Measurements from ENCODE around the gene ABHD2. TPM values are rescaled to one million over a fixed set of nuclear protein-coding genes. Genes with fewer than 3 reads are reported as not detected.
"Not testable (repeated sequence)": the region's sequence is repeated elsewhere in the genome, so short reads cannot be mapped to it uniquely, and the experiment has no call there.

The ABHD2 gene
- total RNA-seq, 1 donor = 115 TPM

DNA sequence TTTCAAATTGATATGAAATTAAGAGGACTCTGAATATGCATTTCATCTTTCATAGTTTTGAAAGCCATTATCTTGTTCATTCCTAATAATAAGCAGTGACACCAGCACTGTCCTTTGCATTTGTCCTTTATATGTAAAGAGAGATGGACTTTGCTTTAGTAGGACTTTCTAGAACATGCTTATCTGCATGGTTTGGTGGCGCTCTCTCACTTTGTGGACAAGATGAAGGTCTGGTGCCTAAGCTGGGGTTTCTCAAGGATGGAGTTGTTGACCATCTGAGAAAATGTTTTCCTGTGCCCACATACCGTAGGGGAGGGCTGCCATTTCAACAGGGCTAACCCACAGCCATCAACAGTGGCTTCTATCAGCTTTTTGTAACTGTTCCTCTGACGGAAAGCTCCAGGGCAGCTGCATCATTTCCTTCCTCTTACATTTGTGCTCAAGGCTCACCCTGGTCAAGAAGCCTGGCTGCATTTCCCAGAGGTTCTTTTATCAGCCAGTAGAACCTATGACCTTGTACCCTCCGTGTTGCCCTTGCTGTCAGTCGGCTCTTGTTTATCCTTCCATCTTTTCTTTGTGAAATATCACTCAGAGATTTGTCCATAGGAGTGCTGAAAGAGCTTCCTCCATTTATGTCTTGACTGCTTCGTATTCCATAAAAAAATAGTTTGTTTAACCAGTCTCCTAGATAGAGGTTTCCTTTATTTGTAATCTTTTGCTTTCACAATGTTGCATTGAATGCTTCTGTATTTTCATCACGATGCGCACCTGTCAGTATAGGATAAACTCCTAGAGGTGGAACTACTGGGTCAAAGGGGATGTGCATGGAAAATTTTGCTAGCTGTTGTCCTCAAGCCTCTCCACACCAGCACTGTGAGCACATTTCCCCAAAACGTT is 44.6 kb downstream of the ABHD2 start:
- Histone ChIP-seq H3K27ac (ENCODE audit: low read depth, low read length) (no peak overlapping the region), H3K27me3 (ENCODE audit: insufficient read depth, low read length) (no peaks in the 10 kb centered on the region), H3K4me2 (ENCODE audit: insufficient read depth, low read length) (no peak overlapping the region), H3K4me1 (ENCODE audit: insufficient read depth, low read length) (peaks cover 11% of the 10 kb centered on the region), H2AFZ (ENCODE audit: low read length) (no peak overlapping the region), H3K9me3 (ENCODE audit: low read depth, low read length) (no peaks in the 10 kb centered on the region), H3K4me3 (ENCODE audit: insufficient read depth, low read length) (no peak overlapping the region), H3K36me3 (ENCODE audit: insufficient read depth, low read length) (peaks cover 30% of the 10 kb centered on the region), H3K79me2 (ENCODE audit: insufficient read depth, low read length) (peaks cover 40% of the 10 kb centered on the region), H4K20me1 (ENCODE audit: insufficient read depth, low read length) (no peaks in the 10 kb centered on the region)
- TF ChIP-seq, protein P1, sequence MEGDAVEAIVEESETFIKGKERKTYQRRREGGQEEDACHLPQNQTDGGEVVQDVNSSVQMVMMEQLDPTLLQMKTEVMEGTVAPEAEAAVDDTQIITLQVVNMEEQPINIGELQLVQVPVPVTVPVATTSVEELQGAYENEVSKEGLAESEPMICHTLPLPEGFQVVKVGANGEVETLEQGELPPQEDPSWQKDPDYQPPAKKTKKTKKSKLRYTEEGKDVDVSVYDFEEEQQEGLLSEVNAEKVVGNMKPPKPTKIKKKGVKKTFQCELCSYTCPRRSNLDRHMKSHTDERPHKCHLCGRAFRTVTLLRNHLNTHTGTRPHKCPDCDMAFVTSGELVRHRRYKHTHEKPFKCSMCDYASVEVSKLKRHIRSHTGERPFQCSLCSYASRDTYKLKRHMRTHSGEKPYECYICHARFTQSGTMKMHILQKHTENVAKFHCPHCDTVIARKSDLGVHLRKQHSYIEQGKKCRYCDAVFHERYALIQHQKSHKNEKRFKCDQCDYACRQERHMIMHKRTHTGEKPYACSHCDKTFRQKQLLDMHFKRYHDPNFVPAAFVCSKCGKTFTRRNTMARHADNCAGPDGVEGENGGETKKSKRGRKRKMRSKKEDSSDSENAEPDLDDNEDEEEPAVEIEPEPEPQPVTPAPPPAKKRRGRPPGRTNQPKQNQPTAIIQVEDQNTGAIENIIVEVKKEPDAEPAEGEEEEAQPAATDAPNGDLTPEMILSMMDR (IDR thresholded peaks at IDR 0.05; ENCODE audit: extremely low read depth, low read depth, low read length) = no peak
- no peak for DNase-seq (ENCODE audit: insufficient read length, low spot score, missing footprints)

DNA sequence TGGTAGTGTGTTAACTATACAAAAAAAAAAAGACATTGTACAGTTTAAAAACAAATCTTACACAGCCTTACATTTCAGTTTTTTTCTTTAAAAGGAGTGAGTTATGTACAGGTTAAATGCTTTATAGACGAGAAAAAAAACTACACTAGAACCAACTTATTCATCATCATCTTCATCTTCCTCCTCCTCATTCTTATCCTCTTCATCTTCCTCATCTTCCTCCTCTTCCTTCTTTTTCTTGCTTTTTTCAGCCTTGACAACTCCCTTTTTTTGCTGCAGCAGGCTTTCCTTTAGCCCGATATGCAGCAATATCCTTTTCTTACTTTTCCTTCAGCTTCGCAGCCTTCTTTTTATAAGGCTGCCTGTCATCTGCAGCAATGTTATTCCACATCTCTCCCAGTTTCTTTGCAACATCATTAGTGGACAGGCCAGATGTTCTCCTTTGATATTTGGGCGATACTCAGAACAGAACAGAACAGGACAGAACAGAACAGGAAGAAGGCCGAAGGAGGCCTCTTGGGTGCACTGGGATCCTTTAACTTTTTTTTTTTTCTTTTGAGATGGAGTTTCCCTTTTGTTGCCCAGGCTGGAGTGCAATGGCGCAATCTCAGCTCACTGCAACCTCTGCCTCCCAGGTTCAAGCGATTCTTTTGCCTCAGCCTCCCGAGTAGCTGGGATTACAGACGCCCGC is 47.3 kb downstream of the ABHD2 start:
- not testable (repeated sequence) for DNase-seq (ENCODE audit: insufficient read length, low spot score, missing footprints); H3K9me3 ChIP-seq (ENCODE audit: low read depth, low read length); H3K27ac ChIP-seq (ENCODE audit: low read depth, low read length); H3K27me3 ChIP-seq (ENCODE audit: insufficient read depth, low read length); H2AFZ ChIP-seq (ENCODE audit: low read length); H3K4me2 ChIP-seq (ENCODE audit: insufficient read depth, low read length); H4K20me1 ChIP-seq (ENCODE audit: insufficient read depth, low read length); H3K4me3 ChIP-seq (ENCODE audit: insufficient read depth, low read length)
- peaks cover 26% of the 10 kb centered on the region for H3K36me3 ChIP-seq (ENCODE audit: insufficient read depth, low read length)
- peaks cover 44% of the 10 kb centered on the region for H3K79me2 ChIP-seq (ENCODE audit: insufficient read depth, low read length)
- peaks cover 20% of the 10 kb centered on the region for H3K4me1 ChIP-seq (ENCODE audit: insufficient read depth, low read length)

DNA sequence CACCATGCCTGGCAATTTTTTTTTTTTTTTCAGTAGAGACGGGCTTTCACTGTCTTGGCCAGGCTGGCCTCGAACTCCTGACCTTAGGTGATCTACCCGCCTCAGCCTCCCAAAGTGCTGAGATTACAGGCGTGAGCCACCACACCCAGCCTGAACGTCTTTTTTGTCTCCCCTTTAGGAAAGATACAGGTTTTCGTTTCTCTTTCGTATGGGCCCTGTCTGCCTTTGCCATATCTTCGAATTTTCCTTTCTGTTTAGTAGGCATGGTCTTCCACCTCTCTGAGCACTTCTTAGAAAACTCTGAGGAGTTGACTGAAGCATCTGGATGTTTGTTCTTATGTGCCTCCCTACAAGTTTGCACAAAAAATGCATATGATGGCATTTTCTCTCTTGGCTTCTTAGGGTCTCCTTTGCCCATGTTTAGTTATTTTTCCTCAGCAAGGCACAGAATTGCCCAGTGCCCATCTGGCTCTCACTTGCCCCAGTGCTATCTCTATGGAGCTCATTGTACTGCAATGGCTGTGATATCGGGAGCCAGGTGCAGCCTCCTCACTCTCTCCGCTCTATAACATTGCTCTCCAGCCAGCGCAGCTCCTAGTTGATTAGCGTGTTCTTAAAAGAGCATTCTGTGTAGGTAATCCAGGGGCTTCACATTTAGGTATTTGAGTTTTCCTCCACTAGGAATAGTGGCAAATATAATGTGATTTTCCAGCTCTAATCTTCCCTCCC is 48.0 kb downstream of the ABHD2 start:
- H3K27ac ChIP-seq (ENCODE audit: low read depth, low read length) = no peak overlapping the region
- H3K36me3 ChIP-seq (ENCODE audit: insufficient read depth, low read length) = peaks cover 20% of the 10 kb centered on the region
- TF ChIP-seq, protein P1 (IDR thresholded peaks at IDR 0.05; ENCODE audit: extremely low read depth, low read depth, low read length) = no peak
- H2AFZ ChIP-seq (ENCODE audit: low read length) = no peak overlapping the region
- no peaks in the 10 kb centered on the region for H3K27me3 ChIP-seq (ENCODE audit: insufficient read depth, low read length)
- H3K79me2 ChIP-seq (ENCODE audit: insufficient read depth, low read length) = peaks cover 48% of the 10 kb centered on the region
- H3K4me2 ChIP-seq (ENCODE audit: insufficient read depth, low read length) = no peak overlapping the region
- peaks cover 20% of the 10 kb centered on the region for H3K4me1 ChIP-seq (ENCODE audit: insufficient read depth, low read length)
- no peak overlapping the region for H3K4me3 ChIP-seq (ENCODE audit: insufficient read depth, low read length)
- H4K20me1 ChIP-seq (ENCODE audit: insufficient read depth, low read length) = peaks cover 3% of the 10 kb centered on the region
- H3K9me3 ChIP-seq (ENCODE audit: low read depth, low read length) = no peaks in the 10 kb centered on the region
- no peak for DNase-seq (ENCODE audit: insufficient read length, low spot score, missing footprints)

DNA sequence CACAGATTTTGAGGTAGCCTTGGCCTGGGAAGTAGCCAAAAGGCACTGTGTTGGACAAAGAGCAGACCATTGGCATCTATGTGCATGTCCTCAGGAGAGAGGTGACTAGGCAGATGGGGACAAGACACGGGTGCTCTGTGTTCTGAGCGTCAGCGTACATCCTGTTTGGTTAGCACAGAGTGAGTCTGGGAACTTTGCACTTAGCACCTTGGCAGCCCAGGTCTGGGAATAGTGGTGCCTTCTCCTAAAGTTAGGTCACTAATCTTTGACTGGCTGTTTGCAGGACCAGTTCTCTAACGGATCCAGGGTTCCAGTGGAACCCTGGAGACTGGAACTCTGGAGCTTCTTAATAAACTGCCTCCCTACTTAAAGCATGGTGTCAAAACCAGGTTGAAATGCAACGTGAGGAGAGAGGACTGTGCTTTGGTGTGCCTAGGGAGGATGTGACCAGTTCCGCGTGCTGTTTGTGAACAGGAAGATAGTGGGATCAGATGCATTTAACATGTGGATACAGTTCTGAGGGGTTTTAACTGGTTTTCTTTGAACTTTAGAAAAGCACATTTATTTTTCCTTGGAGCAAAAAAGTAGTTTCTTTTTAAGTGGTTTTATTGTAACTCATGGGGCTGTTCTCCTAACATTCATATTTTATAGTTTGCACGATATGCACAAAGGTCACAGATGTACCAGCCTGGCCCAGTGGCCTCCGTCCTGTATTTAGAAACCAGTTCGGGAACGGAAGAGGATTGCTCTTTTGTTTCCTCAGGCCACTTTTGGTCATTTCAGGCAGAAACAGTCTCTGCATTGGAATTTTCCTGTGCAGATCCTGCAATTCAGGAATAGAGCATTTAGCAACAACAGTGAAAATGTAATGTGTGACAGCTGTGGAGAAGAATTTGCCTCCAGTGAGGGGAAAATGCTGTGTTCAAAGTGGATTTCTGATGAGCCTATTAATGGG is 48.8 kb downstream of the ABHD2 start:
- DNase-seq (ENCODE audit: insufficient read length, low spot score, missing footprints) = no peak
- peaks cover 20% of the 10 kb centered on the region for H3K4me1 ChIP-seq (ENCODE audit: insufficient read depth, low read length)

More for the DNA sequence above, 48.8 kb downstream of the ABHD2 start:
- Histone ChIP-seq H3K79me2 (ENCODE audit: insufficient read depth, low read length) (peaks cover 55% of the 10 kb centered on the region), H4K20me1 (ENCODE audit: insufficient read depth, low read length) (peaks cover 3% of the 10 kb centered on the region), H3K4me2 (ENCODE audit: insufficient read depth, low read length) (no peak overlapping the region), H2AFZ (ENCODE audit: low read length) (no peak overlapping the region), H3K4me3 (ENCODE audit: insufficient read depth, low read length) (no peak overlapping the region), H3K27ac (ENCODE audit: low read depth, low read length) (peak overlapping the region; percentile 3), H3K36me3 (ENCODE audit: insufficient read depth, low read length) (peaks cover 18% of the 10 kb centered on the region), H3K27me3 (ENCODE audit: insufficient read depth, low read length) (no peaks in the 10 kb centered on the region), H3K9me3 (ENCODE audit: low read depth, low read length) (no peaks in the 10 kb centered on the region)
- TF ChIP-seq, protein P1 (IDR thresholded peaks at IDR 0.05; ENCODE audit: extremely low read depth, low read depth, low read length) = no peak
